ENCODE data around the gene CHFR. TPM values are rescaled to one million over a fixed set of nuclear protein-coding genes. Genes with fewer than 3 reads are reported as not detected.
A peak's percentile ranks its signal among the peaks of the same experiment; 100 is the strongest.
"Not testable (repeated sequence)": the region's sequence is repeated elsewhere in the genome, so short reads cannot be mapped to it uniquely, and the experiment has no call there.

Gene CHFR
- polyA plus RNA-seq, 1 donor from 2014 or later = 89.3 TPM

DNA sequence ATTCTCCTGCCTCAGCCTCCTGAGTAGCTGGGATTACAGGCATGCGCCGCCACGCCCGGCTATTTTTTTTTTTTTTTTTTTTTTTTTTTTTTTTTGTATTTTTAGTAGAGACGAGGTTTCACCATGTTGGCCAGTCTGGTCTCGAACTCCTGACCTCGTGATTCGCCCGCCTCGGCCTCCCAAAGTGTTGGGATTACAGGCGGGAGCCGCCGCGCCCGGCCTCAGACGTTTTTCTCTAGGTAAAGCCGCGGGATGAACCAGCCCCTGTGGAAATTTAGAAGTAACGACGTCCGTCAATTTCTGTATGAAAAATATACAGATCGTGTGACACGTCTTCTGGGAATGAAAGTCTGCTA lies 20.4 kb upstream of the CHFR start:
- H3K36me3 ChIP-seq (ENCODE audit: insufficient read depth, low read length); H3K27me3 ChIP-seq (ENCODE audit: insufficient read depth, low read depth, low read length); H3K9me3 ChIP-seq (ENCODE audit: low read length); H3F3A ChIP-seq (ENCODE audit: insufficient read depth, low read length, poor library complexity, severe bottlenecking); H3K79me2 ChIP-seq (replicated peaks; ENCODE audit: insufficient read depth, low read length); H3K9me2 ChIP-seq (ENCODE audit: insufficient read depth, low read length); H4K20me1 ChIP-seq (ENCODE audit: insufficient read depth): not testable (repeated sequence)
- Histone ChIP-seq H2AFZ (ENCODE audit: low read depth, low read length) (peak overlapping the region; percentile 95), H3K9ac (ENCODE audit: low read length) (peak overlapping the region; percentile 84), H3K4me3 (ENCODE audit: low read length) (peak overlapping the region; percentile 96), H3K4me2 (ENCODE audit: low read length) (peak overlapping the region; percentile 30), H3K27ac (ENCODE audit: low read length) (peak overlapping the region; percentile 87)

- no peak overlapping the region for H3K4me3 ChIP-seq (ENCODE audit: low read length)
- no peaks in the 10 kb centered on the region for H3K79me2 ChIP-seq (replicated peaks; ENCODE audit: insufficient read depth, low read length)
- no peaks in the 10 kb centered on the region for H3K9me3 ChIP-seq (ENCODE audit: low read length)
- H3K9ac ChIP-seq (ENCODE audit: low read length) = no peak overlapping the region
- H3K4me2 ChIP-seq (ENCODE audit: low read length) = no peak overlapping the region
- H3K27ac ChIP-seq (ENCODE audit: low read length) = no peak overlapping the region
- no peak for TF ChIP-seq EP300 (conservative IDR thresholded peaks at IDR 0.05; ENCODE audit: poor library complexity, severe bottlenecking)
- TF ChIP-seq MXI1 (conservative IDR thresholded peaks at IDR 0.05; ENCODE audit: poor library complexity, severe bottlenecking) = no peak
- no peak for TF ChIP-seq SMC3 (conservative IDR thresholded peaks at IDR 0.05; ENCODE audit: poor library complexity)
- TF ChIP-seq, protein P1, sequence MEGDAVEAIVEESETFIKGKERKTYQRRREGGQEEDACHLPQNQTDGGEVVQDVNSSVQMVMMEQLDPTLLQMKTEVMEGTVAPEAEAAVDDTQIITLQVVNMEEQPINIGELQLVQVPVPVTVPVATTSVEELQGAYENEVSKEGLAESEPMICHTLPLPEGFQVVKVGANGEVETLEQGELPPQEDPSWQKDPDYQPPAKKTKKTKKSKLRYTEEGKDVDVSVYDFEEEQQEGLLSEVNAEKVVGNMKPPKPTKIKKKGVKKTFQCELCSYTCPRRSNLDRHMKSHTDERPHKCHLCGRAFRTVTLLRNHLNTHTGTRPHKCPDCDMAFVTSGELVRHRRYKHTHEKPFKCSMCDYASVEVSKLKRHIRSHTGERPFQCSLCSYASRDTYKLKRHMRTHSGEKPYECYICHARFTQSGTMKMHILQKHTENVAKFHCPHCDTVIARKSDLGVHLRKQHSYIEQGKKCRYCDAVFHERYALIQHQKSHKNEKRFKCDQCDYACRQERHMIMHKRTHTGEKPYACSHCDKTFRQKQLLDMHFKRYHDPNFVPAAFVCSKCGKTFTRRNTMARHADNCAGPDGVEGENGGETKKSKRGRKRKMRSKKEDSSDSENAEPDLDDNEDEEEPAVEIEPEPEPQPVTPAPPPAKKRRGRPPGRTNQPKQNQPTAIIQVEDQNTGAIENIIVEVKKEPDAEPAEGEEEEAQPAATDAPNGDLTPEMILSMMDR (IDR thresholded peaks at IDR 0.05; ENCODE audit: poor library complexity, severe bottlenecking) = no peak
- TF ChIP-seq, protein P2, sequence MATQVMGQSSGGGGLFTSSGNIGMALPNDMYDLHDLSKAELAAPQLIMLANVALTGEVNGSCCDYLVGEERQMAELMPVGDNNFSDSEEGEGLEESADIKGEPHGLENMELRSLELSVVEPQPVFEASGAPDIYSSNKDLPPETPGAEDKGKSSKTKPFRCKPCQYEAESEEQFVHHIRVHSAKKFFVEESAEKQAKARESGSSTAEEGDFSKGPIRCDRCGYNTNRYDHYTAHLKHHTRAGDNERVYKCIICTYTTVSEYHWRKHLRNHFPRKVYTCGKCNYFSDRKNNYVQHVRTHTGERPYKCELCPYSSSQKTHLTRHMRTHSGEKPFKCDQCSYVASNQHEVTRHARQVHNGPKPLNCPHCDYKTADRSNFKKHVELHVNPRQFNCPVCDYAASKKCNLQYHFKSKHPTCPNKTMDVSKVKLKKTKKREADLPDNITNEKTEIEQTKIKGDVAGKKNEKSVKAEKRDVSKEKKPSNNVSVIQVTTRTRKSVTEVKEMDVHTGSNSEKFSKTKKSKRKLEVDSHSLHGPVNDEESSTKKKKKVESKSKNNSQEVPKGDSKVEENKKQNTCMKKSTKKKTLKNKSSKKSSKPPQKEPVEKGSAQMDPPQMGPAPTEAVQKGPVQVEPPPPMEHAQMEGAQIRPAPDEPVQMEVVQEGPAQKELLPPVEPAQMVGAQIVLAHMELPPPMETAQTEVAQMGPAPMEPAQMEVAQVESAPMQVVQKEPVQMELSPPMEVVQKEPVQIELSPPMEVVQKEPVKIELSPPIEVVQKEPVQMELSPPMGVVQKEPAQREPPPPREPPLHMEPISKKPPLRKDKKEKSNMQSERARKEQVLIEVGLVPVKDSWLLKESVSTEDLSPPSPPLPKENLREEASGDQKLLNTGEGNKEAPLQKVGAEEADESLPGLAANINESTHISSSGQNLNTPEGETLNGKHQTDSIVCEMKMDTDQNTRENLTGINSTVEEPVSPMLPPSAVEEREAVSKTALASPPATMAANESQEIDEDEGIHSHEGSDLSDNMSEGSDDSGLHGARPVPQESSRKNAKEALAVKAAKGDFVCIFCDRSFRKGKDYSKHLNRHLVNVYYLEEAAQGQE (IDR thresholded peaks at IDR 0.05; ENCODE audit: borderline replicate concordance) = no peak
- TF ChIP-seq EZH2 (IDR thresholded peaks at IDR 0.05; ENCODE audit: borderline replicate concordance, insufficient read depth, low read length, poor library complexity, severe bottlenecking) = no peak
- TF ChIP-seq RAD21 (conservative IDR thresholded peaks at IDR 0.05) = no peak
- TF ChIP-seq POLR2AphosphoS5 (IDR thresholded peaks at IDR 0.05) = no peak
- TF ChIP-seq TAF1 (IDR thresholded peaks at IDR 0.05; ENCODE audit: low read depth) = no peak
- no peaks in the 10 kb centered on the region for H3F3A ChIP-seq (ENCODE audit: insufficient read depth, low read length, poor library complexity, severe bottlenecking)
- H3K9me2 ChIP-seq (ENCODE audit: insufficient read depth, low read length) = no peaks in the 10 kb centered on the region
- no peaks in the 10 kb centered on the region for H3K36me3 ChIP-seq (ENCODE audit: insufficient read depth, low read length)
- no peaks in the 10 kb centered on the region for H4K20me1 ChIP-seq (ENCODE audit: insufficient read depth)
- no peaks in the 10 kb centered on the region for H3K27me3 ChIP-seq (ENCODE audit: insufficient read depth, low read depth, low read length)
- H2AFZ ChIP-seq (ENCODE audit: low read depth, low read length) = no peak overlapping the region
Measured at GRCh38 chr12:132907216-132907615, 19.8 kb upstream of the CHFR start.

GRCh38 chr12:132904718-132905328 lies 17.4 kb upstream of the CHFR start:
- Histone ChIP-seq H3F3A (ENCODE audit: insufficient read depth, low read length, poor library complexity, severe bottlenecking) (no peaks in the 10 kb centered on the region), H3K4me3 (ENCODE audit: low read length) (no peak overlapping the region), H3K9me3 (ENCODE audit: low read length) (no peaks in the 10 kb centered on the region), H3K79me2 (replicated peaks; ENCODE audit: insufficient read depth, low read length) (no peaks in the 10 kb centered on the region), H2AFZ (ENCODE audit: low read depth, low read length) (no peak overlapping the region), H3K27me3 (ENCODE audit: insufficient read depth, low read depth, low read length) (no peaks in the 10 kb centered on the region), H3K9me2 (ENCODE audit: insufficient read depth, low read length) (no peaks in the 10 kb centered on the region), H3K4me2 (ENCODE audit: low read length) (no peak overlapping the region), H3K27ac (ENCODE audit: low read length) (no peak overlapping the region), H4K20me1 (ENCODE audit: insufficient read depth) (no peaks in the 10 kb centered on the region), H3K36me3 (ENCODE audit: insufficient read depth, low read length) (no peaks in the 10 kb centered on the region), H3K9ac (ENCODE audit: low read length) (no peak overlapping the region)
- no peak for TF ChIP-seq RAD21 (conservative IDR thresholded peaks at IDR 0.05)
- TF ChIP-seq EZH2 (IDR thresholded peaks at IDR 0.05; ENCODE audit: borderline replicate concordance, insufficient read depth, low read length, poor library complexity, severe bottlenecking) = no peak
- TF ChIP-seq, protein P2 (IDR thresholded peaks at IDR 0.05; ENCODE audit: borderline replicate concordance) = no peak
- TF ChIP-seq EP300 (conservative IDR thresholded peaks at IDR 0.05; ENCODE audit: poor library complexity, severe bottlenecking) = no peak
- TF ChIP-seq, protein P1 (IDR thresholded peaks at IDR 0.05; ENCODE audit: poor library complexity, severe bottlenecking) = peak; percentile 39
- no peak for TF ChIP-seq MXI1 (conservative IDR thresholded peaks at IDR 0.05; ENCODE audit: poor library complexity, severe bottlenecking)
- TF ChIP-seq TAF1 (IDR thresholded peaks at IDR 0.05; ENCODE audit: low read depth) = no peak
- no peak for TF ChIP-seq SMC3 (conservative IDR thresholded peaks at IDR 0.05; ENCODE audit: poor library complexity)

Measured in neural cell (in vitro differentiated cells).